Measurements from ENCODE around the gene AJM1. TPM values are rescaled to one million over a fixed set of nuclear protein-coding genes. Genes with fewer than 3 reads are reported as not detected.

AJM1 gene
- total RNA-seq, 1 donor from 2014 or later, result 2.7 TPM

DNA sequence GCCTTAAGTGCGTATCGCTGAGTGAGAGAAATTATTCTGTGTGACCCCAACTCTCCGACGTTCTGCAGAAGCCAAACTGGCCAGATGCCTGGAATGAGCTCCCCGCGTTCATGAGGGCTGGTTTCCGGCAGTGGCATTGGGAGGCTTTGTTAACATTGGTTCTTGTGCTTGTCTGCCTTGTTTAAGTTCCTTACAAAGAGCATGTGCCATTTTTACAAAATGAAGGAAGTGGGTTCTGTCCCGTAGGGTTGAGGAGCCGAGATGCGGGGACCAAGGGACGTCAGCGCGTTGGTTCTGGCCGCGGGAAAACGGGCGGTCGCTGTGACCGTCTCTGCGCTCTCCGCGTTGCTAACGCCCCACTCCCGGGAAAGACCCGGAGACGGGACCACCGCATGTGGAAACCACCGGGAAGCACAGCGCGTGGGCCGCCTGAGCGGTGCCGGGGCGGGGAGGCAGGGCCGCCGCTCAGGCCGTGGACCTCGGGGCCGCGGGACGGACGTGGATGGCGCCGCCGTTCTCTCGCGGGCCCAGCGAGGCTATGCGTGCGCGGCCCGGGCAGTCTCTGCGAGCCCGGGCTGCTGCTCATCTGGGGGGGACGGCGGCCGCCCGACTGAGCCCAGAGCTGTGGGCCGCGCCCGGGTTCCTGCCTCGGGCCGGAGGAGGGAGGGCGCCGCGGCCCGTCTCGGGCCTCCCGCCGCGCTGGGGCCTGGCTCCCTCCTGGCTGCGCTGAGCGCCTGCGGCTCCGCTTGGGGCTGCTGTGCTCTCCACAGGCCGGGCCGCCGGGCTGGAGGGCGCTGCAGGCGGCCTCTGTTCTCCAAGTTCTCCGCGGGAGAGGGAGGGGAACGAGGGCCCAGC, 21.1 kb upstream of the AJM1 start:
- Histone ChIP-seq H3K36me3 (peaks cover 25% of the 10 kb centered on the region), H3K27ac (no peak overlapping the region), H3K4me1 (peaks cover 6% of the 10 kb centered on the region), H3K27me3 (no peaks in the 10 kb centered on the region), H3K4me3 (peak overlapping the region; percentile 23), H3K9me3 (no peaks in the 10 kb centered on the region)
- TF ChIP-seq, protein P1, sequence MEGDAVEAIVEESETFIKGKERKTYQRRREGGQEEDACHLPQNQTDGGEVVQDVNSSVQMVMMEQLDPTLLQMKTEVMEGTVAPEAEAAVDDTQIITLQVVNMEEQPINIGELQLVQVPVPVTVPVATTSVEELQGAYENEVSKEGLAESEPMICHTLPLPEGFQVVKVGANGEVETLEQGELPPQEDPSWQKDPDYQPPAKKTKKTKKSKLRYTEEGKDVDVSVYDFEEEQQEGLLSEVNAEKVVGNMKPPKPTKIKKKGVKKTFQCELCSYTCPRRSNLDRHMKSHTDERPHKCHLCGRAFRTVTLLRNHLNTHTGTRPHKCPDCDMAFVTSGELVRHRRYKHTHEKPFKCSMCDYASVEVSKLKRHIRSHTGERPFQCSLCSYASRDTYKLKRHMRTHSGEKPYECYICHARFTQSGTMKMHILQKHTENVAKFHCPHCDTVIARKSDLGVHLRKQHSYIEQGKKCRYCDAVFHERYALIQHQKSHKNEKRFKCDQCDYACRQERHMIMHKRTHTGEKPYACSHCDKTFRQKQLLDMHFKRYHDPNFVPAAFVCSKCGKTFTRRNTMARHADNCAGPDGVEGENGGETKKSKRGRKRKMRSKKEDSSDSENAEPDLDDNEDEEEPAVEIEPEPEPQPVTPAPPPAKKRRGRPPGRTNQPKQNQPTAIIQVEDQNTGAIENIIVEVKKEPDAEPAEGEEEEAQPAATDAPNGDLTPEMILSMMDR (IDR thresholded peaks at IDR 0.05), result no peak
- DNase-seq (no peak), ATAC-seq (peak; percentile 44)
- intact Hi-C loops (cut with DNase I), result no loop called here

DNA sequence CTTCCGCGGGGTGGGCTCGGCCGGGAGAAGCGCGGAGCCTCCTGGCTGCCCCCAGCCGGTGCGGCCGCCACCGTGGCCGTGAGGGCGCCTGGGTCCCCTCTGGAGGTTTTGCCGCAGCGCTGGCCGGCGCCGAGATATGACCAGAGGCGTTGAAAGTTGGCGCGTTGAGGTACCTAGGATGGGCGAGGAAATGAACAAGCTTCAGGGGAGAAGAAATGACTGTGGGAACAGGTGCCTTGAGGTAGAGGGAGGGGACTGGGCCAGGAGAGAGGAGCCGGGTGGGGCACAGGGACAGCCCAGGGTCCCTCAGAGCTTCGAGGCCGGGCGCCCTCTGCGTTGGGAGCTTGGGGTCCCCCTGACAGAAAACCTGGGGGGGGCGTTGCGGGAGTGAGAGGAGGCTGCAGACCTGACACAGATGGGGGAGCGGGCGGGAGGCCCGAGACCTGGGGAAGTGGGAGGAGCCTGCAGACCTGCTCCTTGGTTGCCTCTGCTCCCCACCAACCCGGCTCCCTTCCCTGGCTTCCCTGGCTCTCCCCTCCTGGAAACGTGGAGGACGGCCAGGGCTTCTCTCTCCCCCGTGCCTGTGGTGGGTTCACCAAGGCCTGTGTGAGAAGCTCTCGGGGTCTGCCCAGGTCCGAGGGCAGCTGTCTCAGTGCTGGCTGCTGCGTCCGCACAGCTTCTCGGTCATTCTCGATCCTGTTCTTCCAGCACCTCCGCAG, 20.3 kb upstream of the AJM1 start:
- intact Hi-C loops (cut with DNase I), result no loop called here
- DNase-seq, result no peak
- TF ChIP-seq, protein P1 (IDR thresholded peaks at IDR 0.05), result no peak
- Histone ChIP-seq H3K27me3 (no peaks in the 10 kb centered on the region), H3K9me3 (no peaks in the 10 kb centered on the region), H3K4me3 (peak overlapping the region; percentile 23), H3K27ac (no peak overlapping the region), H3K36me3 (peaks cover 25% of the 10 kb centered on the region), H3K4me1 (peaks cover 6% of the 10 kb centered on the region)
- ATAC-seq, result no peak

DNA sequence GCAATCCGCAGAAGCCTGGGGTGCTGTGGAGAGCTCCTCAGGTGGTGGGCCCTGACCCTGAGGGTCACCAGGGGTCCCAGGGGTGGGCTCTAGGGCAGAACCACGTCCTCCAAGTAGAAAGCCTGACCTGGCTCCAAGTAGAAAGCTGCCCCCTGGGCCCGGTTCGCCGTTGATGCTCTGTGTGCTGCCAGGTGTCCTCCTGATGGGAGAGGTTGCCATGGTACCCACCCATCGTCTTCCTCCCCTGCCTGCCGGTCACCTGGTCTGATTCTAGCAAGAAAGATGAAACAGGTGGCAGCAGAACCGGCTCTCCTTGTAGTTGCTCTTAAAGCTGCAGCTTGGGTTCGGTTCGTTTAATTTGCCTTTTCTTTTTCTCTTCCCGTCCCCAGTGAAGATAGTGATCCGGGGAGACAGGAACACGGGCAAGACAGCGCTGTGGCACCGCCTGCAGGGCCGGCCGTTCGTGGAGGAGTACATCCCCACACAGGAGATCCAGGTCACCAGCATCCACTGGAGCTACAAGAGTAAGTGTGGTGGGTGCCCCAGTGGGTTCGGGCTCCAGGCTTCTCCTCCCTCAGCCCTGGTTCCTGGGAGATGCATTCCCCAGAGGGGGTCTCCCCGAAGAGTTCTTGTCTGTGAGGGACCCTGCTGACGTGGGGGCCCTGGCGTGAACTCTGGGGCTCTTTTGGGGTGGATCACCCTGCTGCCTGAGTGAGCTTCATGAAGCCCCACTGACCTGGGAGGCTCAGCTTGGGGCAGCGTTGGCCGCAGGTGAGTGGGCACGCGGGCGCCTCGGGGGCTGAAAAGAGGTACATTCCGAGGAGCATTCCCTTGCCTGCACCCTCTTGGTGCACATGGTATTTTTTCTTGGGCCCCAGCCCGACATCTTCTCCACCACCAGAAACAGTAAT, 18.9 kb upstream of the AJM1 start:
- Histone ChIP-seq H3K4me1 (peaks cover 6% of the 10 kb centered on the region), H3K4me3 (no peak overlapping the region), H3K36me3 (peaks cover 31% of the 10 kb centered on the region), H3K27me3 (no peaks in the 10 kb centered on the region), H3K9me3 (no peaks in the 10 kb centered on the region), H3K27ac (no peak overlapping the region)
- intact Hi-C loops (cut with DNase I), result no loop called here
- DNase-seq, result no peak
- TF ChIP-seq, protein P1 (IDR thresholded peaks at IDR 0.05), result no peak
- ATAC-seq, result no peak

DNA sequence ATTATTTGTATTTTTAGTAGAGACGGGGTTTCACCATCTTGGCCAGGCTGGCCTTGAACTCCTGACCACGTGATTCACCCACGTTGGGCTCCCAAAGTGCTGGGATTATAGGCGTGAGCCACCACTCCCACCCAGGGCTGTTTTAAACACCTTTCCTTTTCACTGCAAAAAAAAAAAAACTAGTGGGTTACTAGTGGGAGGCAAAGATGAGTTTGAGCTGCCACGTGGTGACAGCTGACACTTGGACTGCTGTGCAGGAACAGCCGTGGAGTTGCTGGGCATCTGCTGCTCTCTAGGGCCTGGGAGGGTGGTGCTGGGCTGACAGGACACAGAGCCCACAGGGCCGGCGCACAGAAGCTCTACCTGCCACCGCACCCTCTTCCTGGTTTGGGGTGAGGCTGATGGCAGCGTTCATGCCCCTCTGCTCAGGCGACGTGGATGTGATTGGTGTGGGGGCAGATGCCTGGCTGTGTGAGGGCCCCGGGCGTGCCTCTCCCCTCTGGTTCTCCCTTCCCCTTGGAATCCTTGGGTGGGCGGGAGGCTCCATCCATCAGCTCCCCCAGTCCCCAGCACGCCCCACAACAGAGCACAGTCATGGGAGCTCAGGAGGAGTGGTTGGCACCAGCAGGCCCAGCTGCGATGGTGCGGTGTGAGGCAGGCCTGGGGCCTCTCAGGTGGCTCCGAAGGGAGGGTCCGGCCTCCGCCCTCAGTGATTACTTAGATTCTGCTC, 17.6 kb upstream of the AJM1 start:
- ATAC-seq, result no peak
- H3K27me3 ChIP-seq, result no peaks in the 10 kb centered on the region
- DNase-seq, result no peak
- H3K36me3 ChIP-seq, result peaks cover 44% of the 10 kb centered on the region
- no peak overlapping the region for H3K4me3 ChIP-seq
- H3K9me3 ChIP-seq, result no peaks in the 10 kb centered on the region
- intact Hi-C loops (cut with DNase I), result no loop called here
- H3K27ac ChIP-seq, result no peak overlapping the region
- TF ChIP-seq, protein P1 (IDR thresholded peaks at IDR 0.05), result no peak
- peaks cover 6% of the 10 kb centered on the region for H3K4me1 ChIP-seq
